Measurements from ENCODE around the gene TRABD2A. TPM values are rescaled to one million over a fixed set of nuclear protein-coding genes. Genes with fewer than 3 reads are reported as not detected.
"Not testable (repeated sequence)": the region's sequence is repeated elsewhere in the genome, so short reads cannot be mapped to it uniquely, and the experiment has no call there.

Gene TRABD2A
- total RNA-seq, 1 donor from 2014 or later = 0.54 TPM

GRCh38 chr2:84882775-84883550, 2.1 kb upstream of the TRABD2A start:
- DNase-seq (ENCODE audit: low spot score) = no peak
- intact Hi-C loops (cut with DNase I) = loop anchor here (2.0 to 10.0 kb wide), 3 partner anchors 22 to 388 kb away; partner anchors contain the start of gene TMSB10

- DNase-seq (ENCODE audit: low spot score) = no peak
- intact Hi-C loops (cut with DNase I) = loop anchor here (2.0 to 10.0 kb wide), 3 partner anchors 22 to 388 kb away; partner anchors contain the start of gene TMSB10
These were observed 1.5 kb upstream of the TRABD2A start for GRCh38 chr2:84882414-84882738.

- peak; percentile 89 for DNase-seq (ENCODE audit: low spot score)
- intact Hi-C loops (cut with DNase I) = loop anchor here (2.0 to 10.0 kb wide), 3 partner anchors 23 to 387 kb away; partner anchors contain the start of gene TMSB10
These were observed 913 bp upstream of the TRABD2A start for GRCh38 chr2:84881581-84882413.

DNA sequence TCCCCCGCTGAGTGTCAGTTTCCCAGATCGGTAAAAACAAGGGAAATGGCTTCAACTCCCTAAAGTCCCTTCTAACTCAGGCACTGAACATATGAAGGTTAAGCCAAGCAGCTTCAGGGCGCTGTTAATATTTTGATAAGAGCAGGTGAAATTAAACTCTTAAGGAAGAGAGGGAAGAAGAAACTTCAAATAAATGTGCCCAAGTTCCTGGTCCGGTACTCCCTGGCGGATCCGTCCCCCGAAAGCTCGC, 564 bp downstream of the TRABD2A start:
- DNase-seq (ENCODE audit: low spot score) = no peak
- intact Hi-C loops (cut with DNase I) = loop anchor here (5.0 to 10.0 kb wide), 2 partner anchors 47 to 386 kb away; no protein-coding TSS in a partner anchor

- DNase-seq (ENCODE audit: low spot score) = no peak
- intact Hi-C loops (cut with DNase I) = loop anchor here (5.0 to 10.0 kb wide), 2 partner anchors 48 to 385 kb away; no protein-coding TSS in a partner anchor
These were observed 1.1 kb downstream of the TRABD2A start for GRCh38 chr2:84879584-84880394.

DNA sequence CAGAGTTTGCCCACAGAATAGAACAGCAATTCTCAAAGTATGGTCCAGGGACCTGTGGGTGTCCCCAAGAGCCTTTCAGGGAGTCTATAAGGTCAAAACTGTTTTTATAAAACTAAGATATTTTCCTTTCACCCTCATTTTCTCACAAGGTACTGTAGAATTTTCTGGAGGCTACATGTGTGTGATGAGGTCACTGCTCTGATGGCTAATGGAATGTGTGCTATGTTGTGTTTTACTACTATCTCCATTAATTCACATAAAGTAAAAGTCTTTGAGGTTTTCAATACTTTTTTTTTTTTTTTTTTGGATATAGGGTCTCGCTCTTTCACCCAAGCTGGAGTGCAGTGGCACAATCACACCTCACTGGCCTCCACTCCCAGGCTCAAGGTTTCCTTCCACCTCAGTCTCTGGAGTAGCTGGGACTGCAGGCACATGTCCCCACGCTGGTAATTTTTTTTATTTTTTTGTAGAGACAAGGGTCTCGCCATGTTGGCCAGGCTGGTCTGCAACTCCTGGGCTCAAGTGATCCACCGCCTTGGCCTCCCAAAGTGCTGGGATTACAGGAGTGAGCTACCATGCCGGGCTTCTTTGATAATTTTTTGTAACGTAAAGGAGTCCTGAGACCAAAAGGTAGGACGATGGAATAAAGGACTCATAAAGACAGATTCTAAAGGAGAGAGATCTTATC, 1.8 kb downstream of the TRABD2A start:
- no peak for DNase-seq (ENCODE audit: low spot score)
- intact Hi-C loops (cut with DNase I) = no loop called here

DNA sequence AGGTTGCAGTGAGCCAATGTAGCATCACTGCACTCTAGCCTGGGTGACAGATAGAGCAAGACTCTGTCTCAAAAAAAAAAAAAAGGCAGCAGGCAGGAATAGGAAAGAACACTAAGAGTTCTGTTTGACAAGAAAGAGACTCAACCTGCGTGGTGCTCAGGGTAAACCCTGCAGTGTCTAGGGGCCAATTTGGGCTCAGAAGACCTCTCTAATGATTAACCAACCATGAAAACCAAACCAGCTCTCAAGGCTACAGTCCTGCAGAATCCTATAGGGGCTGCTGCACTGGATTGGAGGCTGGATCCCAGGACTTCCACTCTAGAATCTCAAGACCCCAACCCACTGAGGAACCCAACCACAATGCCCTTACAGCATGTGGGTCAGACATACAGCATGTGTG, 2.4 kb downstream of the TRABD2A start:
- intact Hi-C loops (cut with DNase I) = no loop called here
- no peak for DNase-seq (ENCODE audit: low spot score)

GRCh38 chr2:84876369-84876768, 4.5 kb downstream of the TRABD2A start:
- no peak for DNase-seq (ENCODE audit: low spot score)
- intact Hi-C loops (cut with DNase I) = no loop called here

GRCh38 chr2:84875619-84876018, 5.3 kb downstream of the TRABD2A start:
- intact Hi-C loops (cut with DNase I) = not testable (repeated sequence)

GRCh38 chr2:84875213-84875560, 5.7 kb downstream of the TRABD2A start:
- intact Hi-C loops (cut with DNase I) = no loop called here
- DNase-seq (ENCODE audit: low spot score) = no peak

More at GRCh38 chr2:84875619-84876018, 5.3 kb downstream of the TRABD2A start:
- DNase-seq (ENCODE audit: low spot score) = not testable (repeated sequence)

DNA sequence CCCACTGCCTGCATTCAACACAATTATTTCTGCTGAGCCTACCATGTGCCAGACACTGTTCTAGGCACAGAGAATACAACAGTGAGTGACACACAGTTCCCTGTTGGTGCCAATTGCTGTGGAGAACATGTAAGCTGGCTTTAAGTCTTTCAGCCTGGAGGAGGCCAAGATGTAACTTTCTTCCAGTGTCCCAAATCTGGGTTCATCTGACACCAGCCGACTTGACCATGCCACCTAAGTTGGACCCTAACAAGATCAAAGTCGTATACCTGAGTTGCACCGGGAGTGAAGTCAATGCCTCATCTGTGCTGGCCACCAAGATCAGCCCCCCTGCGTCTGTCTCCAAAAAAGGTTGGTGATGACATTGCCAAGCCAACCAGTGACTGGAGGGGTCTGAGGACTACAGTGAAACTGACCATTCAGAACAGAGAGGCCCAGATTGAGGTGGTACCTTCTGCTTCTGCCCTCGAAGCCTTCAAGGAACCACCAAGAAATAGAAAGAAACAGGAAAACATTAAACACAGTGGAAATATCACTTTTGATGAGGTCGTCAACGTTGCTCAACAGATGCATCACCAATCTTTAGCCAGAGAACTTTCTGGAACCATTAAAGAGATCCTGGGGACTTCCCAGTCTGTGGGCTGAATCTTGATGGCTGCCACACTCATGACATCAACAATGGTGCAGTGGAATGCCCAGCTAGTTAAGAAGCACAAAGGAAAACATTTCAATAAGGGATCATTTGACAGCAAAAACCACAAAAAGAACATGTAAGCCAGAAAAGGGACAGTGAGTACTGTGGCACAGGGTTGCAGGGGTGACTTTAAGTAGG, 6.3 kb downstream of the TRABD2A start:
- intact Hi-C loops (cut with DNase I) = no loop called here
- DNase-seq (ENCODE audit: low spot score) = no peak

GRCh38 chr2:84873350-84873749, 7.5 kb downstream of the TRABD2A start:
- intact Hi-C loops (cut with DNase I) = no loop called here
- DNase-seq (ENCODE audit: low spot score) = no peak

DNA sequence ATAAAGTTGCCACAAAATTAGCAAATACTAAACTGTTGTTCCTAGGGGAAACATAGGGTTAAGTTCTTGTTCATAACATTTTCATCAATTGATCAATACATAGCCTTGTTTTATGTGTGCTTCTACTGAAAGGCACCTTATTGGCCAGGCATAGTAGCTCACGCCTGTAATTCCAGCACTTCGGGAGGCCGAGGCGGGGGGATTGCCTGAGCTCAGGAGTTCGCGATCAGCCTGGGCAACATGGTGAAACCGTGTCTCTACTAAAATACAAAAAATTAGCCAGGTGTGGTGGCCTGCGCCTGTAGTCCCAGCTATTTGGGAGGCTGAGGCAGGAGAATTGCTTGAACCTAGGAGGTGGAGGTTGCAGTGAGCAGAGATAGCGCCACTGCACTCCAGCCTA, 8.2 kb downstream of the TRABD2A start:
- intact Hi-C loops (cut with DNase I); DNase-seq (ENCODE audit: low spot score): not testable (repeated sequence)

GRCh38 chr2:84870306-84870705, 10.6 kb downstream of the TRABD2A start:
- intact Hi-C loops (cut with DNase I) = no loop called here
- DNase-seq (ENCODE audit: low spot score) = no peak

DNA sequence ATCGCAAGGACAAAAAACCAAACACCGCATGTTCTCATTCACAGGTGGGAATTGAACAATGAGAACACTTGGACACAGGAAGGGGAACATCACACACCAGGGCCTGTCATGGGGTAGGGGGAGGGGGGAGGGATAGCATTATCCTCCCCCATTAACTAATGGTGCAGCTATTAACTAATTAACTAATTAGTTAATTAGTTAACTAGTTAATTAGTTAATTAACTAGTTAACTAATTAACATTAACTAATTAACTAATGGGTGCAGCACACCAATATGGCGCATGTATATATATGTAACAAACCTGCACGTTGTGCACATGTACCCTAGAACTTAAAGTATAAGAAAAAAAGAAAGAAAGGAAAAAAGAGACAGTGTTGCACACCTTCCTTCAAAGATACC, 12.6 kb downstream of the TRABD2A start:
- intact Hi-C loops (cut with DNase I) = not testable (repeated sequence)

DNA sequence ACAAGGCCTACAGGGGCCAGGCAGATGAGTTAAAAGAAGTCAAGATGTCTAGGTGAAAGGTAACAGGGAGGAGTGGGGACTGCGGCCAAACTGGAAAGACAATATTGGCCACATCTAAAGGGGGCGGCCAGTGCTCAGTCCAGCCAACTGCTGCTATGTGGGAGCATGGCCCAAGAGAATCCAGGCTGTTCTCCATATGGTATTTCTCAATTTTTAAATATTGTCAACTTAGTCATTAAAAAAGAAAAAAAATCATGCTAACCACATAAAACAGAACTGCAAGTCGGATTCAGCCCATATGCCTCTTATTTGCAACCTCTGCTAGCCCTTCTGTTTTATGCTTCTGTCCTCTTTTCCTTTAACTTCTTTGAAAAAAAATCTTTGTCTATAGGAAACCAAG, 14.8 kb downstream of the TRABD2A start:
- DNase-seq (ENCODE audit: low spot score) = no peak
- intact Hi-C loops (cut with DNase I) = no loop called here

More for the DNA sequence above, 12.6 kb downstream of the TRABD2A start:
- not testable (repeated sequence) for DNase-seq (ENCODE audit: low spot score)

DNA sequence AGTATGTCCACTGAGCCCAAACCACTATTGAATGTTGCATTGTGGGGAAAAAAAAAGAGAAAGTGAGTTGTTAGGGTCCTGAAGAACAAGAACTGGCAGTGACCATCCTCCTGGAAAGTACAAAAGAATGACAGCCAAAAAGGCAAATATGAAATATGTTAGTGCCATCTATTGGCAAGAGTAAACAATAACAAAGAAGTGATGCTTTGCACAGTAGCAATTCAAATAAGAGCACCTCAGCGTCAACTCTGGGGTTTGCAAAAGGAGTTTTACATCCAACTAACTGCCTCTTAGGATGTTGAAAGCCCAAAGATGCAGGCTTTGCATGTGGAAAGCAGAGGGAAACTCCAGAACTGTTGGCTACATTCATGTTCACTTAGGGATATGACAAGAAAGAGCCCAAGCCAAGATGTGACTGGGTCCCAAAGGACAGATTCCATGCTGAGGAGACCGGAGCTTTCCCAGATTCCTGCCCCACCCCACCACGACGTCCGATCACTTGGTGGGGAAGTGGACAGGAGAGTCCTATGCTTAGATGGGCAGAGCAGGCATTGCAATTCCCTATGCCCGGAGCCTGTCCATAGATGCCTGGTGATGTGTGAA, 15.6 kb downstream of the TRABD2A start:
- no peak for DNase-seq (ENCODE audit: low spot score)
- intact Hi-C loops (cut with DNase I) = no loop called here

GRCh38 chr2:84862006-84862405, 18.9 kb downstream of the TRABD2A start:
- no peak for DNase-seq (ENCODE audit: low spot score)

More at GRCh38 chr2:84862006-84862405, 18.9 kb downstream of the TRABD2A start:
- intact Hi-C loops (cut with DNase I) = no loop called here
